Breast epithelium (tissue), 4 donors: ENCODE measurements around the gene KCND2. TPM values are rescaled to one million over a fixed set of nuclear protein-coding genes. Genes with fewer than 3 reads are reported as not detected.

Experiments
- DNase-seq, 2 donors: peaks; one replicate each; pipeline ENCODE4 v3.0.0-alpha.2; 2019; ENCODE audit warnings: low spot score in 2 of 2
- H3K27ac ChIP-seq, 2 donors: fragments of 200-600 bp; sonication (generic) in 1 of 2; one replicate each; pipeline ENCODE4 v1.5.1; 2016 to 2019; ENCODE audit warnings: mild to moderate bottlenecking in 1 of 2
- H3K27me3 ChIP-seq, 2 donors: fragments of 200-600 bp; sonication (generic) in 1 of 2; one replicate each; pipeline versions ENCODE4 v1.5.1 to v1.6.0; 2017 to 2019; ENCODE audit warnings: control low read depth in 1 of 2, mild to moderate bottlenecking in 1 of 2
- H3K36me3 ChIP-seq: fragments of 200-600 bp; one replicate; pipeline ENCODE4 v1.5.1; 2019
- H3K4me1 ChIP-seq, 2 donors: fragments of 200-600 bp; sonication (generic); one replicate each; pipeline ENCODE4 v1.5.1; 2016 to 2019; ENCODE audit warnings: control low read depth in 1 of 2
- H3K4me3 ChIP-seq, 3 donors: fragments of 200-600 bp; sonication (generic); 1 replicate in 2 of 3; 2 replicates in 1 of 3; pipeline ENCODE4 v1.5.1; 2016 to 2019; ENCODE audit warnings: mild to moderate bottlenecking in 3 of 3, moderate library complexity in 2 of 3
- H3K9me3 ChIP-seq, 2 donors: fragments of 200-600 bp; sonication (generic) in 1 of 2; one replicate each; pipeline ENCODE4 v1.5.1; 2016 to 2019; ENCODE audit warnings: control low read depth in 1 of 2
- CTCF ChIP-seq, 3 donors: fragments of 450-650 bp; IDR thresholded peaks; one replicate each; pipeline ENCODE4 v1.5.1; 2016 to 2017; ENCODE audit warnings: antibody characterized with exemption in 3 of 3, mild to moderate bottlenecking in 3 of 3, moderate library complexity in 3 of 3
- POLR2A ChIP-seq: fragments of 450-650 bp; IDR thresholded peaks from one replicate; pipeline ENCODE4 v1.6.1; 2016; ENCODE audit warnings: antibody characterized with exemption, mild to moderate bottlenecking, moderate library complexity
- POLR2AphosphoS5 ChIP-seq, 3 donors: sonication (generic); formaldehyde crosslinking; IDR thresholded peaks; one replicate each; pipeline ENCODE4 v1.6.1; 2017; ENCODE audit warnings: antibody characterized with exemption in 3 of 3
- intact Hi-C: fragments of 100-400 bp; cut with DNase I; formaldehyde crosslinking; loops from one replicate; pipeline ENCODE4 v1.15.1; 2023; ENCODE audit warnings: low total_unique reads
- total RNA-seq, 3 donors: library from RNA; depleted of rRNA; stranded (reverse); fragments of >200 nt; gene quantifications; one replicate each; pipeline ENCODE4 v1.1.0, GENCODE V29; 2016

KCND2 gene
- total RNA-seq, 3 donors from 2014 or later, result 1.9 to 3.6 (median 2.6) TPM

GRCh38 chr7:120395526-120396019, 122.6 kb downstream of the KCND2 start:
- intact Hi-C loops, result no loop called here
- DNase-seq, result no peak
- TF ChIP-seq POLR2AphosphoS5 (IDR thresholded peaks at IDR 0.05) (no peak), POLR2A (no peak), CTCF (IDR thresholded peaks at IDR 0.05) (no peak)
- H3K4me3 ChIP-seq, result no peak overlapping the region
- H3K36me3 ChIP-seq, result no peaks in the 10 kb centered on the region
- no peak overlapping the region for H3K27ac ChIP-seq
- no peaks in the 10 kb centered on the region for H3K27me3 ChIP-seq
- H3K9me3 ChIP-seq, result no peaks in the 10 kb centered on the region
- no peaks in the 10 kb centered on the region for H3K4me1 ChIP-seq

GRCh38 chr7:120398284-120399000, 125.5 kb downstream of the KCND2 start:
- H3K36me3 ChIP-seq, result no peaks in the 10 kb centered on the region
- no peaks in the 10 kb centered on the region for H3K27me3 ChIP-seq
- H3K27ac ChIP-seq, result no peak overlapping the region
- intact Hi-C loops, result no loop called here
- no peak overlapping the region for H3K4me3 ChIP-seq
- H3K4me1 ChIP-seq, result no peaks in the 10 kb centered on the region
- DNase-seq, result no peak
- no peaks in the 10 kb centered on the region for H3K9me3 ChIP-seq
- TF ChIP-seq CTCF (IDR thresholded peaks at IDR 0.05) (no peak), POLR2A (no peak), POLR2AphosphoS5 (IDR thresholded peaks at IDR 0.05) (no peak)

GRCh38 chr7:120400806-120401455, 128.0 kb downstream of the KCND2 start:
- H3K4me1 ChIP-seq, result no peaks in the 10 kb centered on the region
- H3K9me3 ChIP-seq, result no peaks in the 10 kb centered on the region
- no peak overlapping the region for H3K27ac ChIP-seq
- DNase-seq, result no peak
- H3K4me3 ChIP-seq, result no peak overlapping the region
- H3K36me3 ChIP-seq, result peaks cover 3% of the 10 kb centered on the region
- no peaks in the 10 kb centered on the region for H3K27me3 ChIP-seq
- TF ChIP-seq POLR2AphosphoS5 (IDR thresholded peaks at IDR 0.05) (no peak), CTCF (IDR thresholded peaks at IDR 0.05) (no peak), POLR2A (no peak)
- intact Hi-C loops, result no loop called here

- no peak for DNase-seq
- no peak overlapping the region for H3K4me3 ChIP-seq
- H3K27me3 ChIP-seq, result no peaks in the 10 kb centered on the region
- H3K9me3 ChIP-seq, result no peaks in the 10 kb centered on the region
- H3K36me3 ChIP-seq, result peaks cover 3% of the 10 kb centered on the region
- H3K4me1 ChIP-seq, result no peaks in the 10 kb centered on the region
- H3K27ac ChIP-seq, result no peak overlapping the region
- intact Hi-C loops, result no loop called here
- TF ChIP-seq POLR2A, result no peak
- no peak for TF ChIP-seq CTCF (IDR thresholded peaks at IDR 0.05)
- no peak for TF ChIP-seq POLR2AphosphoS5 (IDR thresholded peaks at IDR 0.05)
These were observed 129.2 kb downstream of the KCND2 start for GRCh38 chr7:120402079-120402767.

GRCh38 chr7:120402801-120403200, 129.8 kb downstream of the KCND2 start:
- no peak for DNase-seq
- H3K4me3 ChIP-seq, result no peak overlapping the region
- intact Hi-C loops, result no loop called here
- H3K27me3 ChIP-seq, result no peaks in the 10 kb centered on the region
- H3K27ac ChIP-seq, result no peak overlapping the region
- H3K36me3 ChIP-seq, result peaks cover 3% of the 10 kb centered on the region
- H3K4me1 ChIP-seq, result no peaks in the 10 kb centered on the region
- no peaks in the 10 kb centered on the region for H3K9me3 ChIP-seq
- no peak for TF ChIP-seq POLR2A
- TF ChIP-seq POLR2AphosphoS5 (IDR thresholded peaks at IDR 0.05), result no peak
- no peak for TF ChIP-seq CTCF (IDR thresholded peaks at IDR 0.05)
